Caco-2 (cell line): ENCODE measurements around the gene SLC24A4. TPM values are rescaled to one million over a fixed set of nuclear protein-coding genes. Genes with fewer than 3 reads are reported as not detected.

Experiments used
- BruUV-seq: library from RNA; stranded (reverse); fragments of 400-500 nt; replicated peaks from 2 replicates; lab custom pipeline; 2021; lab: Mats Ljungman, UMichigan
- CTCF ChIA-PET: fragments of 300-600 bp; sonication (Branson Sonifier 250); formaldehyde crosslinking; loops from one replicate; lab custom pipeline; 2022; ENCODE audit warnings: antibody characterized with exemption; lab: Charles Lee
- POLR2A ChIA-PET: fragments of 300-600 bp; sonication (Branson Sonifier 250); formaldehyde crosslinking; loops from one replicate; lab custom pipeline; 2022; ENCODE audit warnings: antibody characterized with exemption; lab: Charles Lee
- DNase-seq, 2 experiments: peaks; one replicate each; pipeline versions ENCODE4 v3.0.0 to v3.0.0-alpha.2; 2020 to 2022
- H3K27me3 ChIP-seq: replicated peaks from 2 replicates; pipeline ENCODE4 v1.6.0; 2011; ENCODE audit warnings: low read length; ENCODE audit not compliant: control insufficient read depth, insufficient read depth
- H3K36me3 ChIP-seq: 2 replicates; pipeline ENCODE4 v1.5.1; 2011; ENCODE audit warnings: low read length; ENCODE audit not compliant: control insufficient read depth, insufficient read depth
- H3K4me1 ChIP-seq: fragments of 250-450 bp; sonication (Bioruptor Pico); 2 replicates; pipeline ENCODE4 v1.5.1; 2020; ENCODE audit warnings: mild to moderate bottlenecking
- H3K4me3 ChIP-seq: 2 replicates; pipeline ENCODE4 v1.5.1; 2011; ENCODE audit warnings: low read depth, mild to moderate bottlenecking, control low read depth, low read length
- H3K9me3 ChIP-seq: fragments of 250-450 bp; sonication (Bioruptor Pico); 2 replicates; pipeline ENCODE4 v1.5.1; 2020; ENCODE audit warnings: mild to moderate bottlenecking, moderate library complexity
- H3K27ac Mint-ChIP-seq: one replicate; pipeline ENCODE4 v1.8.0; 2022; ENCODE audit warnings: mixed read lengths; ENCODE audit not compliant: unreplicated experiment
- H3K27me3 Mint-ChIP-seq: one replicate; pipeline ENCODE4 v1.8.0; 2022; ENCODE audit warnings: mixed read lengths; ENCODE audit not compliant: insufficient read depth, unreplicated experiment
- H3K36me3 Mint-ChIP-seq: one replicate; pipeline ENCODE4 v1.8.0; 2022; ENCODE audit warnings: mild to moderate bottlenecking, mixed read lengths; ENCODE audit not compliant: insufficient read depth, unreplicated experiment
- H3K4me1 Mint-ChIP-seq: one replicate; pipeline ENCODE4 v1.8.0; 2022; ENCODE audit warnings: low read depth, mixed read lengths; ENCODE audit not compliant: unreplicated experiment
- H3K4me3 Mint-ChIP-seq: one replicate; pipeline ENCODE4 v1.8.0; 2022; ENCODE audit warnings: mild to moderate bottlenecking, moderate library complexity, mixed read lengths; ENCODE audit not compliant: unreplicated experiment
- H3K9me3 Mint-ChIP-seq: one replicate; pipeline ENCODE4 v1.8.0; 2022; ENCODE audit warnings: mixed read lengths; ENCODE audit not compliant: unreplicated experiment
- CTCF ChIP-seq, 2 experiments: fragments of 200-600 bp in 1 of 2; IDR thresholded peaks; 1 replicate in 1 of 2; 2 replicates in 1 of 2; pipeline versions ENCODE4 v1.5.1 to v1.8.0; 2011 to 2022; ENCODE audit warnings: antibody characterized with exemption in 1 of 2, control low read depth in 1 of 2, inconsistent platforms in 1 of 2, low read depth in 1 of 2, low read length in 1 of 2, mild to moderate bottlenecking in 1 of 2, moderate library complexity in 1 of 2; ENCODE audit not compliant: insufficient read depth in 1 of 2, severe bottlenecking in 1 of 2, unreplicated experiment in 1 of 2
- intact Hi-C: fragments of 100-400 bp; cut with micrococcal nuclease; formaldehyde crosslinking; loops from one replicate; pipeline ENCODE4 v1.10.0; 2022; ENCODE audit not compliant: unreplicated experiment
- total RNA-seq: library from RNA; stranded (reverse); gene quantifications from 2 replicates; pipeline ENCODE4 v1.2.3, GENCODE V29; 2022

Gene SLC24A4
- total RNA-seq, 1 experiment from 2014 or later: not detected

- ChIA-PET CTCF (no interaction called here), POLR2A (no interaction called here)
- Mint-ChIP-seq H3K4me1 (no peaks in the 10 kb centered on the region), H3K27me3 (peaks cover 18% of the 10 kb centered on the region), H3K27ac (no peak overlapping the region), H3K4me3 (no peak overlapping the region), H3K9me3 (peaks cover 8% of the 10 kb centered on the region), H3K36me3 (no peaks in the 10 kb centered on the region)
- BruUV-seq: no TSS peak
- DNase-seq: peak in 1 of 2 experiments; percentile 3
- intact Hi-C loops: no loop called here
- Histone ChIP-seq H3K36me3 (no peaks in the 10 kb centered on the region), H3K4me1 (no peaks in the 10 kb centered on the region), H3K4me3 (no peak overlapping the region), H3K9me3 (0 out of 2 replicates have a peak, but pooled peaks cover 7% of the 10 kb centered on the region), H3K27me3 (no peaks in the 10 kb centered on the region)
- no peak for TF ChIP-seq CTCF (IDR thresholded peaks at IDR 0.05; ENCODE audit: insufficient read depth in 1 of 2, low read depth in 1 of 2, low read length in 1 of 2, severe bottlenecking in 1 of 2, unreplicated experiment in 1 of 2)
These were observed 6.0 kb upstream of the SLC24A4 start for GRCh38 chr14:92316937-92317336.

GRCh38 chr14:92317511-92317910 is 5.5 kb upstream of the SLC24A4 start:
- Mint-ChIP-seq H3K36me3 (no peaks in the 10 kb centered on the region), H3K4me1 (no peaks in the 10 kb centered on the region), H3K27me3 (peaks cover 18% of the 10 kb centered on the region), H3K4me3 (no peak overlapping the region), H3K9me3 (peaks cover 8% of the 10 kb centered on the region), H3K27ac (no peak overlapping the region)
- Histone ChIP-seq H3K36me3 (no peaks in the 10 kb centered on the region), H3K27me3 (no peaks in the 10 kb centered on the region), H3K4me3 (no peak overlapping the region), H3K4me1 (no peaks in the 10 kb centered on the region), H3K9me3 (0 out of 2 replicates have a peak, but pooled peaks cover 7% of the 10 kb centered on the region)
- intact Hi-C loops: no loop called here
- CTCF ChIA-PET: no interaction called here
- no TSS peak for BruUV-seq
- POLR2A ChIA-PET: no interaction called here
- no peak for DNase-seq
- TF ChIP-seq CTCF (IDR thresholded peaks at IDR 0.05; ENCODE audit: insufficient read depth in 1 of 2, low read depth in 1 of 2, low read length in 1 of 2, severe bottlenecking in 1 of 2, unreplicated experiment in 1 of 2): no peak

- 0 out of 2 replicates have a peak, but pooled peaks cover 6% of the 10 kb centered on the region for H3K9me3 ChIP-seq
- TF ChIP-seq CTCF (IDR thresholded peaks at IDR 0.05; ENCODE audit: insufficient read depth in 1 of 2, low read depth in 1 of 2, low read length in 1 of 2, severe bottlenecking in 1 of 2, unreplicated experiment in 1 of 2): no peak
- DNase-seq: no peak
- no peak overlapping the region for H3K4me3 Mint-ChIP-seq
- no peaks in the 10 kb centered on the region for H3K4me1 Mint-ChIP-seq
- H3K27ac Mint-ChIP-seq: no peak overlapping the region
- peaks cover 20% of the 10 kb centered on the region for H3K27me3 Mint-ChIP-seq
- H3K9me3 Mint-ChIP-seq: peaks cover 8% of the 10 kb centered on the region
- H3K36me3 Mint-ChIP-seq: no peaks in the 10 kb centered on the region
- ChIA-PET POLR2A (no interaction called here), CTCF (no interaction called here)
- intact Hi-C loops: no loop called here
- H3K27me3 ChIP-seq: no peaks in the 10 kb centered on the region
- no peak overlapping the region for H3K4me3 ChIP-seq
- no TSS peak for BruUV-seq
- H3K36me3 ChIP-seq: no peaks in the 10 kb centered on the region
- H3K4me1 ChIP-seq: no peaks in the 10 kb centered on the region
These were observed 1.3 kb upstream of the SLC24A4 start for GRCh38 chr14:92321701-92322100.
